Measurements from ENCODE around the gene DCLK1.

DNA sequence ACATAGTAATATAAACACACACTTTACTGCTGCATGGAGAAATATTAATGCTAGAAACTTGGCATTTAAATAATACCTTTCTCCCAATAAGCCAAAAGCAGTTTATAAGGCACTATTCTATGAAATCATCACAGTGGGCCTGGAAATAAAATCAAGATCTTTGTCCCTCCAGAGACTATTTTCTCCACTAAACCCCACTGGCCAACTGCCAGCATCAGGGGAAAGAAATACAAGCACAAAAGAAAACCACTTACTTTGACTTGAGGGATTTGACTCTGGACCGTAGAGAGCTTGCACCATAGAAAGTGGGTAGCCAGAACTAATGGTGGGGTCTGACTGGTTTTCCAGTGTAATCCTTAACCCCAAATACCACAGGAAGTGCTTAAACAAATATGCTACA lies 71.9 kb downstream of the DCLK1 start:
- TF ChIP-seq, protein P1, sequence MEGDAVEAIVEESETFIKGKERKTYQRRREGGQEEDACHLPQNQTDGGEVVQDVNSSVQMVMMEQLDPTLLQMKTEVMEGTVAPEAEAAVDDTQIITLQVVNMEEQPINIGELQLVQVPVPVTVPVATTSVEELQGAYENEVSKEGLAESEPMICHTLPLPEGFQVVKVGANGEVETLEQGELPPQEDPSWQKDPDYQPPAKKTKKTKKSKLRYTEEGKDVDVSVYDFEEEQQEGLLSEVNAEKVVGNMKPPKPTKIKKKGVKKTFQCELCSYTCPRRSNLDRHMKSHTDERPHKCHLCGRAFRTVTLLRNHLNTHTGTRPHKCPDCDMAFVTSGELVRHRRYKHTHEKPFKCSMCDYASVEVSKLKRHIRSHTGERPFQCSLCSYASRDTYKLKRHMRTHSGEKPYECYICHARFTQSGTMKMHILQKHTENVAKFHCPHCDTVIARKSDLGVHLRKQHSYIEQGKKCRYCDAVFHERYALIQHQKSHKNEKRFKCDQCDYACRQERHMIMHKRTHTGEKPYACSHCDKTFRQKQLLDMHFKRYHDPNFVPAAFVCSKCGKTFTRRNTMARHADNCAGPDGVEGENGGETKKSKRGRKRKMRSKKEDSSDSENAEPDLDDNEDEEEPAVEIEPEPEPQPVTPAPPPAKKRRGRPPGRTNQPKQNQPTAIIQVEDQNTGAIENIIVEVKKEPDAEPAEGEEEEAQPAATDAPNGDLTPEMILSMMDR (conservative IDR thresholded peaks at IDR 0.05; ENCODE audit: low read length), result no peak
- no peak for TF ChIP-seq EZH2phosphoT487 (IDR thresholded peaks at IDR 0.05; ENCODE audit: borderline replicate concordance)

All from Loucy (cell line).